Activated gamma-delta T cell treated with Interleukin-2 at 50 U/mL for 16 hours (primary cell): ENCODE results near the gene RAPGEF5.

ENCODE experiments used
- DNase-seq: peaks from one replicate; pipeline ENCODE4 v3.0.0-alpha.2; 2020

The RAPGEF5 gene

GRCh38 chr7:22346383-22347107, 10.4 kb downstream of the RAPGEF5 start:
- no peak for DNase-seq

- no peak for DNase-seq
These were observed 12.3 kb downstream of the RAPGEF5 start for GRCh38 chr7:22344655-22345054.

- DNase-seq = no peak
These were observed 13.3 kb downstream of the RAPGEF5 start for GRCh38 chr7:22343612-22344011.

- DNase-seq = no peak
These were observed 13.9 kb downstream of the RAPGEF5 start for GRCh38 chr7:22343071-22343470.

GRCh38 chr7:22339725-22340390, 17.1 kb downstream of the RAPGEF5 start:
- DNase-seq = no peak

GRCh38 chr7:22338877-22339276, 18.1 kb downstream of the RAPGEF5 start:
- DNase-seq = no peak

- DNase-seq = no peak
These were observed 18.5 kb downstream of the RAPGEF5 start for GRCh38 chr7:22338411-22338810.

- no peak for DNase-seq
These were observed 23.2 kb downstream of the RAPGEF5 start for GRCh38 chr7:22333680-22334141.

GRCh38 chr7:22332461-22332870, 24.5 kb downstream of the RAPGEF5 start:
- DNase-seq = no peak

- DNase-seq = no peak
These were observed 25.2 kb downstream of the RAPGEF5 start for GRCh38 chr7:22331704-22332103.

GRCh38 chr7:22330903-22331302, 26.1 kb downstream of the RAPGEF5 start:
- DNase-seq = no peak

GRCh38 chr7:22329816-22330524, 27.0 kb downstream of the RAPGEF5 start:
- no peak for DNase-seq

GRCh38 chr7:22326181-22326580, 30.8 kb downstream of the RAPGEF5 start:
- no peak for DNase-seq

- DNase-seq = no peak
These were observed 31.3 kb downstream of the RAPGEF5 start for GRCh38 chr7:22325671-22326070.

- DNase-seq = no peak
These were observed 33.2 kb downstream of the RAPGEF5 start for GRCh38 chr7:22323714-22324113.

GRCh38 chr7:22320416-22320815, 36.5 kb downstream of the RAPGEF5 start:
- no peak for DNase-seq

- no peak for DNase-seq
These were observed 37.2 kb downstream of the RAPGEF5 start for GRCh38 chr7:22319424-22320403.

GRCh38 chr7:22318376-22318775, 38.6 kb downstream of the RAPGEF5 start:
- no peak for DNase-seq

GRCh38 chr7:22317632-22318031, 39.3 kb downstream of the RAPGEF5 start:
- no peak for DNase-seq

GRCh38 chr7:22316914-22317313, 40.0 kb downstream of the RAPGEF5 start:
- DNase-seq = no peak

- DNase-seq = no peak
These were observed 49.1 kb downstream of the RAPGEF5 start for GRCh38 chr7:22307816-22308215.

GRCh38 chr7:22305706-22306105, 51.2 kb downstream of the RAPGEF5 start:
- DNase-seq = no peak
